OCI-LY7 (cell line): Measurements from ENCODE around the gene CDH22.

ENCODE experiments used
- EZH2phosphoT487 ChIP-seq: fragments of 200-600 bp; sonication (generic); IDR thresholded peaks from 2 replicates; pipeline ENCODE4 v1.6.1; 2018; ENCODE audit warnings: low read depth, borderline replicate concordance, mild to moderate bottlenecking, mixed run types, antibody characterized with exemption, low read length, moderate library complexity, mixed read lengths
- TF ChIP-seq, protein P1 (sequence below): fragments of 200-600 bp; sonication (generic); conservative IDR thresholded peaks from 2 replicates; pipeline ENCODE4 v1.5.1; 2014; ENCODE audit warnings: mild to moderate bottlenecking, antibody characterized with exemption, low read length, moderate library complexity, mixed read lengths

DNA sequence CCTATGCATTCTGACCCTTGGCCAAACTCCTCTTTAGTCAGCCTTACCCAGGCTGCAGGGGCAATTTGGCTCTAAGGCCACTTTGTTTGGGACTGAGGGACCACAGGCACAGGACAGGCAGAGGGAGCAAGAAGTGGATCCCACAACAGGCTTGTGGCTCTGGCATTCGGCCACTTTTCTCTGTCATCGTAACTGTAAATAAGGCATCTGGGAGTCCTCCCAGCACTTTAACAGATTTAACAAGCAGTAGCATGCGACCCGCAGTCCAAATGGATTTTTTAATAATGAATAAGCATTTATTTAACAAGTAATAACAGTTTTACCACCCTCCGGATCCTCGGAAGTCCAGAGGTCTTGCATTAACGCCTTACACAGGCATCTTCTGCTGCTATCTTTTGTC is 16.1 kb upstream of the CDH22 start:
- TF ChIP-seq, protein P1, sequence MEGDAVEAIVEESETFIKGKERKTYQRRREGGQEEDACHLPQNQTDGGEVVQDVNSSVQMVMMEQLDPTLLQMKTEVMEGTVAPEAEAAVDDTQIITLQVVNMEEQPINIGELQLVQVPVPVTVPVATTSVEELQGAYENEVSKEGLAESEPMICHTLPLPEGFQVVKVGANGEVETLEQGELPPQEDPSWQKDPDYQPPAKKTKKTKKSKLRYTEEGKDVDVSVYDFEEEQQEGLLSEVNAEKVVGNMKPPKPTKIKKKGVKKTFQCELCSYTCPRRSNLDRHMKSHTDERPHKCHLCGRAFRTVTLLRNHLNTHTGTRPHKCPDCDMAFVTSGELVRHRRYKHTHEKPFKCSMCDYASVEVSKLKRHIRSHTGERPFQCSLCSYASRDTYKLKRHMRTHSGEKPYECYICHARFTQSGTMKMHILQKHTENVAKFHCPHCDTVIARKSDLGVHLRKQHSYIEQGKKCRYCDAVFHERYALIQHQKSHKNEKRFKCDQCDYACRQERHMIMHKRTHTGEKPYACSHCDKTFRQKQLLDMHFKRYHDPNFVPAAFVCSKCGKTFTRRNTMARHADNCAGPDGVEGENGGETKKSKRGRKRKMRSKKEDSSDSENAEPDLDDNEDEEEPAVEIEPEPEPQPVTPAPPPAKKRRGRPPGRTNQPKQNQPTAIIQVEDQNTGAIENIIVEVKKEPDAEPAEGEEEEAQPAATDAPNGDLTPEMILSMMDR, result no peak
- TF ChIP-seq EZH2phosphoT487, result no peak
